PC-9 (cell line): ENCODE results near the gene ATG9A. TPM values are rescaled to one million over a fixed set of nuclear protein-coding genes. Genes with fewer than 3 reads are reported as not detected.

Experiments used
- BruUV-seq: library from RNA; stranded (reverse); fragments of 400-500 nt; replicated peaks from 2 replicates; lab custom pipeline; 2021; lab: Mats Ljungman, UMichigan
- CTCF ChIA-PET: fragments of 300-600 bp; sonication (Branson Sonifier 250); formaldehyde crosslinking; loops from one replicate; lab custom pipeline; 2022; ENCODE audit warnings: antibody characterized with exemption; lab: Charles Lee
- POLR2A ChIA-PET: fragments of 300-600 bp; sonication (Branson Sonifier 250); formaldehyde crosslinking; loops from one replicate; lab custom pipeline; 2022; ENCODE audit warnings: antibody characterized with exemption; ENCODE audit not compliant: unreplicated experiment; lab: Charles Lee
- DNase-seq, 2 experiments: peaks; one replicate each; pipeline versions ENCODE4 v3.0.0 to v3.0.0-alpha.2; 2015 to 2022; ENCODE audit warnings: mixed read lengths in 1 of 2
- H2AFZ ChIP-seq: fragments of 200-600 bp; sonication (generic); 2 replicates; pipeline ENCODE4 v1.8.1; 2017; ENCODE audit warnings: antibody characterized with exemption
- H3F3A ChIP-seq: fragments of 200-600 bp; sonication (generic); 2 replicates; pipeline ENCODE4 v1.8.1; 2017; ENCODE audit warnings: antibody characterized with exemption, mild to moderate bottlenecking, low read depth; ENCODE audit not compliant: insufficient read depth
- H3K27ac ChIP-seq: fragments of 200-600 bp; sonication (generic); 2 replicates; pipeline ENCODE4 v1.6.1; 2016; ENCODE audit warnings: mixed run types
- H3K27me3 ChIP-seq: fragments of 200-600 bp; sonication (generic); 2 replicates; pipeline ENCODE4 v1.6.1; 2016; ENCODE audit warnings: low read depth, mixed run types; ENCODE audit not compliant: insufficient read depth
- H3K36me3 ChIP-seq: fragments of 200-600 bp; sonication (generic); 2 replicates; pipeline ENCODE4 v1.6.1; 2016; ENCODE audit warnings: low read depth, mixed run types
- H3K4me1 ChIP-seq: fragments of 200-600 bp; sonication (generic); replicated peaks from 2 replicates; pipeline ENCODE4 v1.6.1; 2016; ENCODE audit warnings: mixed run types; ENCODE audit not compliant: insufficient read depth
- H3K4me2 ChIP-seq: fragments of 200-600 bp; sonication (generic); 2 replicates; pipeline ENCODE4 v1.6.1; 2017; ENCODE audit warnings: mixed run types
- H3K4me3 ChIP-seq: fragments of 200-600 bp; sonication (generic); 2 replicates; pipeline ENCODE4 v1.6.1; 2016; ENCODE audit warnings: mixed run types
- H3K79me2 ChIP-seq: fragments of 200-600 bp; sonication (generic); 2 replicates; pipeline ENCODE4 v1.6.1; 2017; ENCODE audit warnings: low read depth, mixed run types
- H3K9me2 ChIP-seq: fragments of 200-600 bp; sonication (generic); 2 replicates; pipeline ENCODE4 v1.8.1; 2017; ENCODE audit warnings: mild to moderate bottlenecking; ENCODE audit not compliant: insufficient read depth
- H3K9me3 ChIP-seq: fragments of 200-600 bp; sonication (generic); 2 replicates; pipeline ENCODE4 v1.8.1; 2016; ENCODE audit warnings: low read depth; ENCODE audit not compliant: insufficient read depth
- H4K20me1 ChIP-seq: fragments of 200-600 bp; sonication (generic); 2 replicates; pipeline ENCODE4 v1.8.1; 2017; ENCODE audit not compliant: insufficient read depth
- CTCF ChIP-seq: fragments of 200-600 bp; sonication (generic); conservative IDR thresholded peaks from 2 replicates; pipeline ENCODE4 v1.6.1; 2017; ENCODE audit warnings: mixed run types, antibody characterized with exemption, mild to moderate bottlenecking, moderate library complexity
- EZH2 ChIP-seq: fragments of 200-600 bp; sonication (generic); IDR thresholded peaks from 2 replicates; pipeline ENCODE4 v1.8.0; 2017; ENCODE audit warnings: antibody characterized with exemption, low read depth
- intact Hi-C: fragments of 100-400 bp; cut with micrococcal nuclease; formaldehyde crosslinking; loops from one replicate; pipeline ENCODE4 v1.10.0; 2022; ENCODE audit not compliant: unreplicated experiment
- total RNA-seq: library from RNA; stranded (reverse); gene quantifications from 2 replicates; pipeline ENCODE4 v1.2.3, GENCODE V29; 2021

Gene ATG9A
- total RNA-seq, 1 experiment from 2014 or later, result 56.0 TPM

GRCh38 chr2:219270055-219270372 lies 40.6 kb upstream of the ATG9A start:
- no peaks in the 10 kb centered on the region for H4K20me1 ChIP-seq
- H3K9me3 ChIP-seq, result no peaks in the 10 kb centered on the region
- ChIA-PET CTCF (no interaction called here), POLR2A (no interaction called here)
- H3K4me2 ChIP-seq, result no peak overlapping the region
- H2AFZ ChIP-seq, result no peak overlapping the region
- BruUV-seq, result no TSS peak
- no peaks in the 10 kb centered on the region for H3K9me2 ChIP-seq
- intact Hi-C loops, result loop anchor here (10.0 kb wide), 1 partner anchor 375 kb away; no protein-coding TSS in a partner anchor
- H3K4me1 ChIP-seq, result peaks cover 25% of the 10 kb centered on the region
- peaks cover 20% of the 10 kb centered on the region for H3F3A ChIP-seq
- H3K36me3 ChIP-seq, result no peaks in the 10 kb centered on the region
- no peaks in the 10 kb centered on the region for H3K27me3 ChIP-seq
- H3K4me3 ChIP-seq, result no peak overlapping the region
- no peaks in the 10 kb centered on the region for H3K79me2 ChIP-seq
- no peak for DNase-seq
- TF ChIP-seq CTCF, result no peak
- no peak for TF ChIP-seq EZH2
- H3K27ac ChIP-seq, result no peak overlapping the region

GRCh38 chr2:219269362-219270054 lies 40.1 kb upstream of the ATG9A start:
- no peaks in the 10 kb centered on the region for H3K9me2 ChIP-seq
- ChIA-PET CTCF (no interaction called here), POLR2A (interaction anchor here (0.6 kb wide), 1 partner anchor 401 kb away, joined by 9 read pairs; no protein-coding TSS in a partner anchor)
- no TSS peak for BruUV-seq
- intact Hi-C loops, result loop anchor here (10.0 kb wide), 1 partner anchor 375 kb away; no protein-coding TSS in a partner anchor
- H3K9me3 ChIP-seq, result no peaks in the 10 kb centered on the region
- H3F3A ChIP-seq, result peaks cover 16% of the 10 kb centered on the region
- H3K4me1 ChIP-seq, result peaks cover 22% of the 10 kb centered on the region
- H3K4me2 ChIP-seq, result no peak overlapping the region
- no peaks in the 10 kb centered on the region for H3K27me3 ChIP-seq
- no peak overlapping the region for H3K4me3 ChIP-seq
- no peaks in the 10 kb centered on the region for H3K79me2 ChIP-seq
- no peak for DNase-seq
- TF ChIP-seq EZH2 (no peak), CTCF (no peak)
- no peak overlapping the region for H2AFZ ChIP-seq
- no peaks in the 10 kb centered on the region for H3K36me3 ChIP-seq
- H3K27ac ChIP-seq, result no peak overlapping the region
- no peaks in the 10 kb centered on the region for H4K20me1 ChIP-seq

GRCh38 chr2:219268294-219268693 lies 38.9 kb upstream of the ATG9A start:
- no peak for TF ChIP-seq EZH2
- no peak for TF ChIP-seq CTCF
- Histone ChIP-seq H4K20me1 (no peaks in the 10 kb centered on the region), H2AFZ (no peak overlapping the region), H3K27me3 (no peaks in the 10 kb centered on the region), H3K9me3 (no peaks in the 10 kb centered on the region), H3K4me1 (peaks cover 10% of the 10 kb centered on the region), H3K79me2 (no peaks in the 10 kb centered on the region), H3K9me2 (no peaks in the 10 kb centered on the region), H3K36me3 (no peaks in the 10 kb centered on the region), H3K4me3 (no peak overlapping the region), H3K27ac (no peak overlapping the region), H3K4me2 (no peak overlapping the region), H3F3A (peaks cover 5% of the 10 kb centered on the region; the same call in 1 of the 2 replicates)
- intact Hi-C loops, result no loop called here
- ChIA-PET CTCF (no interaction called here), POLR2A (no interaction called here)
- no TSS peak for BruUV-seq
- DNase-seq, result no peak
